Activated T-helper 1 cell treated with anti-CD3 and anti-CD28 coated beads, Interleukin-12 subunit alpha, Interleukin-12 subunit beta, Interleukin-2, Interleukin-4 antibody, amounts not matched to agents 30 ng/mL and 10 ng/mL and 1 ng/mL, durations not matched to agents 14 hours and 24 hours and 36 hours (primary cell): ENCODE data around the gene PRRT3. TPM values are rescaled to one million over a fixed set of nuclear protein-coding genes. Genes with fewer than 3 reads are reported as not detected.

Experiments used
- DNase-seq: peaks from one replicate; pipeline ENCODE4 v3.0.0; 2021; ENCODE audit warnings: low spot score
- H3K27ac Mint-ChIP-seq: one replicate; pipeline ENCODE4 v1.8.0; 2021; ENCODE audit warnings: mild to moderate bottlenecking, mixed read lengths
- H3K27me3 Mint-ChIP-seq: one replicate; pipeline ENCODE4 v1.8.0; 2022; ENCODE audit warnings: mild to moderate bottlenecking, moderate library complexity, mixed read lengths; ENCODE audit not compliant: insufficient read depth
- H3K36me3 Mint-ChIP-seq: one replicate; pipeline ENCODE4 v1.8.0; 2021; ENCODE audit warnings: low read depth, mixed read lengths
- H3K4me1 Mint-ChIP-seq: one replicate; pipeline ENCODE4 v1.8.0; 2021; ENCODE audit warnings: low read depth, mixed read lengths
- H3K4me3 Mint-ChIP-seq: one replicate; pipeline ENCODE4 v1.8.0; 2021; ENCODE audit warnings: mild to moderate bottlenecking, moderate library complexity, mixed read lengths
- H3K9me3 Mint-ChIP-seq: one replicate; pipeline ENCODE4 v1.8.0; 2021; ENCODE audit warnings: mixed read lengths
- intact Hi-C: fragments of 100-400 bp; cut with micrococcal nuclease; formaldehyde crosslinking; loops from one replicate; pipeline ENCODE4 v1.15.1; 2024
- total RNA-seq: library from RNA; stranded (reverse); gene quantifications from 2 replicates; pipeline ENCODE4 v1.2.3, GENCODE V29; 2022

The PRRT3 gene
- total RNA-seq = 16.4 and 16.8 TPM in 2 replicates

DNA sequence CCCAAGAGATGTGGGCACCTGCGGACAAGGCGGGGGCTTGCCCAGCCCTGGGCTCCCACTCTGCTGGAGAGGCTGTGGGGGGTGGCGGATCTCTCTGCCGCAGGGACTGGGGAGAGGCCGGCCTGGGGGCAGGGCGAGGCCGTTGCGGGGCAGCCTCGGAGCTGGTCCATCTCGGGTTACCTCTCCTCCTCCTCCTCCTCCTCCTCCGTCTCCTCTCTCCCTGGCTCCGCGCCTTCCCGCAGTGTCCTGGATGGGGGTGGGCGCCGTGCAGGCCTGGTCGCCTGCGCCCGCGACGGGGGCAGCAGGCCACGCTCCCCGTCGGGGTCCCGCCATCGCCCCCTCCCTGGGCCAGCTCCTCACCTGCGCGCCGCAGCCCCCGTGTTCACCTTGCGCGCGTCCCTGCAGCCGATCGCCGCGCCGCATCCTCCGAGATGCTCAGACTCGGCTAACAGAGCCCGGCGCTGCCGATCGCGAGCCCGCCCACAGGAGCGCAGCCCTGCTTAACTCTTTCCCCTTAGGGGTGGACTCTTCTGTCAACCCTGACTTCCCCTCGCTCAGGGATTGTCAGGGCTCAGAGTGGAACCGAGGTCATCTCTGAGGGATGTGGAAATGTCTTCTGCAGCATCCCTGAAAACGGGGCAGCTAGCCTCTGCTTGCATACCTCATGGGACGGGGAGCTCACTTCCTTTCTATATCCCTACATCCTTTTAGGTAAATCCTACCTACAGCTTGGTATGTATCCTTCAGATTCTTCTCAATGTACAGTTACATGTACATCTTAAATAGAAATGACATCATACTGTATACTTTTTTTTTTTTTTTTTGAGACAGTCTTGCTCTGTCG is at the start of gene PRRT3:
Gene PRRT3, minus strand, starts transcription at position 447 of the 844 bp plus-strand sequence. CDS start 2,293 bp downstream, outside the sequence.
- Mint-ChIP-seq H3K27ac (peak within 1 kb of the TSS; percentile 40), H3K27me3 (no peaks in the 10 kb centered on the region), H3K4me1 (peaks cover 14% of the 10 kb centered on the region), H3K4me3 (peak within 1 kb of the TSS; percentile 90), H3K9me3 (no peaks in the 10 kb centered on the region), H3K36me3 (peaks cover 3% of the 10 kb centered on the region)
- DNase-seq = peak; percentile 57
- intact Hi-C loops = loop anchor here (1.0 to 5.0 kb wide), 4 partner anchors 19 to 160 kb away; partner anchors contain the start of genes ARPC4, CRELD1, EMC3 and JAGN1

DNA sequence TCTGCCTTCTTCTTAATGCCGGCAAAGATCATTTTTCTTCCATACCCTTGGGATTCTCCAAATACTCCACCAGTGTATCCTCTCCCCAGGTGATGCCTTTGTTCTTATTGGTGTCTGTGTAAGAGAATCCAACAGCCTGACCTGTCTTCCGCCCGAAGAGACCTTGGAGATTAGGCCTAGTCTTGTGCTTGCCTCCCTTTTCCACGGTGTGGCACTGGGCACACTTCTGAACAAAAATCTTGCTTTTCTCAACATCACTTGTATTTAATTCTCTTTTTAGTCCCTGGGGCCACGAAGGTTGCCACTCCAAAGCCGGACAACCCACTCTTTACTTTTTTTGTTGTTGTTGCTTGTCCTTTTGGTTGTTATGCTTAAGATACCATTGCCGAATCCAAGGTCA is 48.5 kb upstream of the PRRT3 start:
- H3K36me3 Mint-ChIP-seq = peaks cover 26% of the 10 kb centered on the region
- no peak overlapping the region for H3K27ac Mint-ChIP-seq
- no peaks in the 10 kb centered on the region for H3K9me3 Mint-ChIP-seq
- no peaks in the 10 kb centered on the region for H3K27me3 Mint-ChIP-seq
- H3K4me1 Mint-ChIP-seq = no peaks in the 10 kb centered on the region
- intact Hi-C loops = no loop called here
- DNase-seq = no peak
- H3K4me3 Mint-ChIP-seq = no peak overlapping the region

DNA sequence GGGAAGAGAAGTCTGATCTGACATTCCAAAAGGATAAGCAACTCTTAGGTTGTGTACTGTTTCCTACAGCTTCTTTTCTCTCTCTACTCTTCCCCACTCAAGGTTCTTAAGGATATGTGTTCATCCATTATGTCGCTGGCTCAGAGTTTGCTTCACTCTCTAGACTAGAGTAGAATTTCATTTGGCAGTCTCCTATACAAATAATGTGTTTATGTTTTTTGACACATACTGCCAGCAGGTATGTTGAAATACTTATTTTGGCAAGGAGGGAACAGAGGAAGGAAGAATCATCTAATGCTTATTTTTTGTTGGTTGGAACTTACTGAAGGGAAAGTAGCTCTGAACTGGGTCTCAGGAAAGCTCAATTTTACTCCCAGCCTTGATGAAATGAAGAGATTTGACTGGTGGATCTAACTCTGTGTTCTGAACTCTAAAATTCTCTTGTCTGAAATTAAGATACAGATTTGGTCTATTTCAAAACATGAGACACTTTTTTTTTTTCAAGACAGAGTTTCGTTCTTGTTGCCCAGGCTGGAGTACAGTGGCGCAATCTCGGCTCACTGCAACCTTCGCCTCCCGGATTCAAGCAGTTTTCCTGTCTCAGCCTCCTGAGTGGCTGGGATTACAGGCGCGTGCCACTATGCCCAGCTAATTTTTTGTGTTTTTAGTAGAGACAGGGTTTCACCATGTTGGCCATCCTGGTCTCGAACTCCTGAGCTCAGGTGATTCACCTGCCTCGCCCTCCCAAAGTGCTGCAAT is 42.1 kb upstream of the PRRT3 start:
- no peak overlapping the region for H3K27ac Mint-ChIP-seq
- peaks cover 23% of the 10 kb centered on the region for H3K36me3 Mint-ChIP-seq
- no peaks in the 10 kb centered on the region for H3K4me1 Mint-ChIP-seq
- no peaks in the 10 kb centered on the region for H3K27me3 Mint-ChIP-seq
- intact Hi-C loops = no loop called here
- H3K4me3 Mint-ChIP-seq = no peak overlapping the region
- no peak for DNase-seq
- H3K9me3 Mint-ChIP-seq = no peaks in the 10 kb centered on the region

DNA sequence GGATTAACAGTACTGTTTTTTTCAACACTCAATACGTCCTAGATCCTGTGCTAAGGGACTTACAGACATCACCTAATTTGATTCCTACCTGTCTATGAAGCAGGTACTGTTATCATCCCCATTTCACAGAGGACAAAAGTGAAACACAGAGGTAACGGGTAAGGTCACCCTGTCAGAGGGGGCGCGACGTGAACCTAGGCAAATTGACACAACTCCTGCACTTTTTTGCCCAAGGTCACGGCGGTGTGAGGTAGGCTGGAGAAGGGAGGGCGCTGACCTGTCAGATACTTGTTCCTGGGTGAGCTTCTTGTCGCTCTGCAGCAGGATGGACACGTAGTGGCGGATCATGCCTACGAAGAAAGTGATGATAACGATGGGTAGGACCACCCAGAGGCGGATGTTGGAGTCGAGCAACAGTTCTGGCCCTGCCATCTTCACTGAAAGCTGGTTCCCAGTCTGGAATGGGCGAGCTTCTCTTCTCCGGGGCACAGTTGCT is 34.1 kb upstream of the PRRT3 start:
- Mint-ChIP-seq H3K36me3 (peaks cover 9% of the 10 kb centered on the region), H3K27ac (peak overlapping the region; percentile 98), H3K27me3 (no peaks in the 10 kb centered on the region), H3K9me3 (no peaks in the 10 kb centered on the region), H3K4me1 (peaks cover 27% of the 10 kb centered on the region), H3K4me3 (peak overlapping the region; percentile 97)
- DNase-seq = no peak
- intact Hi-C loops = loop anchor here (1.0 to 5.0 kb wide), 7 partner anchors 33 to 589 kb away; partner anchors contain the start of genes ARPC4, BRPF1, CRELD1 and PRRT3

DNA sequence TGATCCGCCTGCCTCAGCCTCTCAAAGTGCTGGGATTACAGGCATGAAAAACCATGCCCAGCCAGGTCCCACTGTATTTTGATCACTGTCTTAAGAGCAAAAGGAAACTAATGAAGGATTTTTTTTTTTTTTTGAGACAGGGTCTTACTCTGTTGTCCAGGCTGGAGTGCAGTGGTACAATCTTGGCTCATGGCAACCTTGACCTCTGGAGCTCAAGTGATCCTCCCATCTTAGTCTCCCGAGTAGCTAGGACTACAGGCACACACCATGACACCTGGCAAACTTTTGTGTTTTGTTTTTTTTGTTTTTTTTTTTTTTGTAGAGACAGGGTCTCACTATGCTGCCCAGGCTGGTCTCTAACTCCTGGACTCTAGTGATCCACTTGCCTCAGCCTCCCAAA is 28.0 kb upstream of the PRRT3 start:
- H3K9me3 Mint-ChIP-seq = no peaks in the 10 kb centered on the region
- peaks cover 36% of the 10 kb centered on the region for H3K4me1 Mint-ChIP-seq
- H3K27me3 Mint-ChIP-seq = no peaks in the 10 kb centered on the region
- no peak overlapping the region for H3K4me3 Mint-ChIP-seq
- peaks cover 13% of the 10 kb centered on the region for H3K36me3 Mint-ChIP-seq
- no peak for DNase-seq
- intact Hi-C loops = no loop called here
- H3K27ac Mint-ChIP-seq = no peak overlapping the region

DNA sequence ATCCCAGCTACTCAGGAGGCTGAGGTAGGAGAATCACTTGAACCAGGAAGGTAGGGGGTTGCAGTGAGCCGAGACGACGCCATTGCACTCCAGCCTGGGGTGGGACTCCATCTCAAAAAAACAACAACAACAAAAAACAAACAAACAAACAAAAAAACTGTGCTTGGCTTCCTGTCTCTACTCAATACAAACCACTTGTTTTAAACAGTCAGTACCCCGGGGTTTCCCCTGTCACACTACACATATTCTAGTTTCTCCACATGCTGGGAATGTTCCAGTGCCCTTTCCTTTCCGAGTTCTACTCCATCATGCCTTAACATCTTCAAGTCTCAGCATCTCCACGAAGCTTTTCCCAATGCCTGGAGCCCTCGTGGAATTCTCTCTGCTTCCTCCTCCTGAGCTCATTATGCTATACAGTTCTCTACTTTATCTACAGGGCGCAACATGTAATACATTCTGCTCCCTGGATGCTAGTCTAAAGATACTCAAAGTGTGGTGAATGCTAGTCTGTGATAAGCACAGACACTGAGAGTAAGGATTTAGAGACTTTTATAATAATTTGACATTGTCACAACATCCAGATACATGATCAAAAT is 26.6 kb upstream of the PRRT3 start:
- Mint-ChIP-seq H3K36me3 (peaks cover 18% of the 10 kb centered on the region), H3K9me3 (no peaks in the 10 kb centered on the region), H3K4me3 (no peak overlapping the region), H3K27me3 (no peaks in the 10 kb centered on the region), H3K27ac (peak overlapping the region; percentile 71), H3K4me1 (peaks cover 36% of the 10 kb centered on the region)
- intact Hi-C loops = no loop called here
- DNase-seq = no peak

DNA sequence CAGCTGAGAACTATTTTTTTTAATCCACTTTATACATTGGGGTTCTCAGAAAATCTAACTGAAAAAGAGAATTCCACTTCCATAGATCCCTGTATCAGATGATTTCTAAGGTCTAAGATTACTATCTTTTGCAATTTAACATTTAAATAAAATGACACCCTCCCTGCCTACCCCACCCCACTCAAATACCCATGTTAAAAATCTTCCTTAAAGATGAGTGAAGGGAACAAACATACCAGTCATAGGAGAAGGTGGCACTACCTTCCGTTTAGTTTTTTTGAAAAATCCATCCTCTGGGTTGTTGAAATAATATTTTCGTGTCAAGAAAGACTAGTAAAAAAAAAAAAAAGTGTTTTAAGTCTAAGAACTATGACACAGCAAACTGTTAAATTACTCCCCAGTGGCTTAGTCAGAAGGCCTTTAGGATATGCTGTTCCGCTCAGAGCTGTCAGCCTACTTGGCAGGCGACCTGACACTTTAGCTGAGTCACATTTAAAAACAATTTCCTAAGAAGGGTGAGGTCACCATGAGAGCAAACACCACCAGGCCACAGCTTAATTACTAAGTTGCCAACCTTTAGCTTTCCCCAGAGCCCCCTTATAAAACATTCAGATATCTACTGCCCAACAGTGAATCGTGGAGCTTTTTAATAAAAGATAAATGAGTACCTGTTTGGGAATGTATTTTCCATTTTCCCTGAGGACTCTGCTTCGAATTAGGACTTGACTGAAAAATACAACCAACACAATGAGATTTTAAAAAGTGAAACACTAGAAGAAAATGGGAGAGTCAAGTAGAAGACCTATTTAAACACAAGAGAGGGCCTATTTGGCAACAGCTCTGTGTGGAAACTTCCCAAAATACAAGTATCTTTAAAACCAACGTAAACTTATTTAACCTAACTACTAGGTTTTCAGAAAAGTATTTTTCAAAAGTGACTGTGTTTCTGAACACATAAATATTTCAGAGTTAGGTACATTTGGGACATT is 24.8 kb upstream of the PRRT3 start:
- intact Hi-C loops = no loop called here
- no peak for DNase-seq
- Mint-ChIP-seq H3K4me3 (no peak overlapping the region), H3K27ac (peak overlapping the region; percentile 84), H3K36me3 (peaks cover 24% of the 10 kb centered on the region), H3K9me3 (no peaks in the 10 kb centered on the region), H3K4me1 (peaks cover 26% of the 10 kb centered on the region), H3K27me3 (no peaks in the 10 kb centered on the region)

DNA sequence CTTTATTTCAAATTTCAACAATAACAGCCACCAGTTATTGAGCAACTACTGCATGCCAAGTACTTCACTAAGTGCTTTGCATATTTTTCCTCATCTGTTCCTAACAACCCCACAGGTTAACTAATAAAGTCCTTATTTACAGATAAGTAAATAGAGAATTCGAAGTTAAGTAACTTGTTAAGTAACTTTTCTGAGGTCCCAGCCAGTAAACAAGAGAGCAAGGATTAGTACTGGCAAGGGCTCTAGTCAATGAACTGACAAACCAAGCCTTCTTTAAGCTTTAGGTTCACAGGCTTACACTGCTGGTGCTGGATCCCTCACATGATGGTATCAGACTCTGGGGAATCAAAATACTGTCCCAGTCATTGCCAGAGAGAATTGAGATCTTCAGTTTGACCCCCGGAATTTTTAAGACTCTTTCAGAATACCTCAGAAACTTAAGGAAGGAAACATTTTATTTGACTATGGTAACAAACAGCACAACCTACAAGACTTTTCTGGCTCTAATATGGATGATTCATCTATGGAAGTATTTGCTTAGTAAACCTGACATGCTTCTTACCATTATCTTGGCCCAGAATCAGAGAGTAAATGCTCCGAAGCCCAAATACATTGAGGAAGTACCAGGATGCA is 17.9 kb upstream of the PRRT3 start:
- no peaks in the 10 kb centered on the region for H3K9me3 Mint-ChIP-seq
- intact Hi-C loops = no loop called here
- no peak overlapping the region for H3K27ac Mint-ChIP-seq
- H3K4me1 Mint-ChIP-seq = no peaks in the 10 kb centered on the region
- no peak overlapping the region for H3K4me3 Mint-ChIP-seq
- peaks cover 43% of the 10 kb centered on the region for H3K36me3 Mint-ChIP-seq
- no peak for DNase-seq
- no peaks in the 10 kb centered on the region for H3K27me3 Mint-ChIP-seq

DNA sequence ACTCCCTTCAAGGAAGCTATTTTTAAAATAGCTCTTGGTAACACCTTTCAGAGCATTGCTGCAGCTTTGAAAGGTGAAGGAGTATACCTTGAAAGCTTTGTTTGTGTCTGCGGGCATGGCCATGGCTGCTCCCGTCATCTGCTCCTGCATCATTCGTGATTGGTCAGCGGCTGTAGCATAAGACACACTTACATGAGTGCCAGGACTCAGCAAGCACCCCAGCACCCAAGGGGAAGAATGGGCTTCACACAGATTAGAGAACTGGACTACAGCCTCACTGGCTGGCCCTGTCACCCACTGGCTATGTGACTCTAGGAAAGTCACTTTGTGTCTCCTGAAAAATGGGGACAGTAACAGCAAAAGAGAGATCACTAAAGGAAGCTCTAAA is 17.4 kb upstream of the PRRT3 start:
- Mint-ChIP-seq H3K36me3 (peaks cover 43% of the 10 kb centered on the region), H3K27ac (no peak overlapping the region), H3K27me3 (no peaks in the 10 kb centered on the region), H3K4me3 (no peak overlapping the region), H3K9me3 (no peaks in the 10 kb centered on the region), H3K4me1 (no peaks in the 10 kb centered on the region)
- intact Hi-C loops = no loop called here
- no peak for DNase-seq

DNA sequence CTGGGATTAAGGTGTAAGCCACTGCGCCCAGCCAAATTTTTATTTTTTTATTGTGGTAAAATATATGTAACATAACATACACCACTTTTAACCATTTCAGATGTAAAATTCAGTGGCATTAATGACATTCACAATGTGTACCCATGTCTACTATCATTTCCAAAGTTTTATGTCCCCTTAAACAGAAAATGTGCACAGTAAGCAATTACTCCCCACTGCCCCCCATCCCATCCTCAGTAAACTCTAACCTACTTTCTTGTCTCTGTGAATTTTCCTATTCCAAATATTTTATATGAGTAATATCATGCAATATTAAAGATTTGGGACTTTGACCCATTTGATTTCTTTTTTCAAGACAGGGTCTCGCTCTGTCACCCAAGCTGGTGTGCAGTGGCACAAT is 14.6 kb upstream of the PRRT3 start:
- no peak for DNase-seq
- Mint-ChIP-seq H3K36me3 (peaks cover 43% of the 10 kb centered on the region), H3K9me3 (no peaks in the 10 kb centered on the region), H3K27me3 (no peaks in the 10 kb centered on the region), H3K4me1 (no peaks in the 10 kb centered on the region), H3K4me3 (no peak overlapping the region), H3K27ac (no peak overlapping the region)
- intact Hi-C loops = no loop called here

DNA sequence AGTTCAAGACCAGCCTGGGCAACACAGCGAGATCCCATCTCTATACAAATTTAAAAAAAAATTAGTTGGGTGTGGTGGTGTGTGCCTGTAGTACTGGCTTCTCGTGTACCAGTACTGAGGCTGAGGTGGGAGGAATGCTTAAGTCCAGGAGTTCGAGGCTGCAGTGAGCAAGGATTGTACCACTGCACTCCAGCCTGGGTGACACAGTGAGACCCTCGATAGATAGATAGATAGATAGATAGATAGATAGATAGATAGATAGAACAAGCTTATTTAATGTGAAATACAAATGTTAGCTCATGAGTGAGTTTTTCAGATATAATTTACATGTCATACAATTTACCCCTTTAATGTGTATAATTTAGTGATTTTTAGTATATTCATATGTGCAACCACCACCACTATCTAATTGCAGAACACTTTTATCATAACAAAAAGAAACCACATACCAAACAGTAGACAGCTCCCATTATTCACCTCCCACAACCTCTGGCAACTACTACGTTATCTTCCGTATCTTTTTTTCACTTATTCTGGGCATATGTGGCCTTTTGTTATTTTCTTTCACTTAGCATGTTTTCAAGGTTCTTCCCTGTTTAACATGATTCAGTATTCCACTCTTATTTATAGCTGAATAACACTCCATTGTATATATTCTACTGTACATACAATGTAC is 13.1 kb upstream of the PRRT3 start:
- Mint-ChIP-seq H3K27me3 (no peaks in the 10 kb centered on the region), H3K4me3 (no peak overlapping the region), H3K4me1 (no peaks in the 10 kb centered on the region), H3K27ac (no peak overlapping the region), H3K36me3 (peaks cover 36% of the 10 kb centered on the region), H3K9me3 (no peaks in the 10 kb centered on the region)
- intact Hi-C loops = no loop called here
- no peak for DNase-seq
